Measurements from ENCODE around the gene MRPL48. TPM values are rescaled to one million over a fixed set of nuclear protein-coding genes. Genes with fewer than 3 reads are reported as not detected.
"Not testable (repeated sequence)": the region's sequence is repeated elsewhere in the genome, so short reads cannot be mapped to it uniquely, and the experiment has no call there.

Gene MRPL48
- 39.6 TPM for polyA plus RNA-seq (2013, experiment 1 of 2)
- polyA plus RNA-seq (2013, experiment 2 of 2): 40.6 TPM

DNA sequence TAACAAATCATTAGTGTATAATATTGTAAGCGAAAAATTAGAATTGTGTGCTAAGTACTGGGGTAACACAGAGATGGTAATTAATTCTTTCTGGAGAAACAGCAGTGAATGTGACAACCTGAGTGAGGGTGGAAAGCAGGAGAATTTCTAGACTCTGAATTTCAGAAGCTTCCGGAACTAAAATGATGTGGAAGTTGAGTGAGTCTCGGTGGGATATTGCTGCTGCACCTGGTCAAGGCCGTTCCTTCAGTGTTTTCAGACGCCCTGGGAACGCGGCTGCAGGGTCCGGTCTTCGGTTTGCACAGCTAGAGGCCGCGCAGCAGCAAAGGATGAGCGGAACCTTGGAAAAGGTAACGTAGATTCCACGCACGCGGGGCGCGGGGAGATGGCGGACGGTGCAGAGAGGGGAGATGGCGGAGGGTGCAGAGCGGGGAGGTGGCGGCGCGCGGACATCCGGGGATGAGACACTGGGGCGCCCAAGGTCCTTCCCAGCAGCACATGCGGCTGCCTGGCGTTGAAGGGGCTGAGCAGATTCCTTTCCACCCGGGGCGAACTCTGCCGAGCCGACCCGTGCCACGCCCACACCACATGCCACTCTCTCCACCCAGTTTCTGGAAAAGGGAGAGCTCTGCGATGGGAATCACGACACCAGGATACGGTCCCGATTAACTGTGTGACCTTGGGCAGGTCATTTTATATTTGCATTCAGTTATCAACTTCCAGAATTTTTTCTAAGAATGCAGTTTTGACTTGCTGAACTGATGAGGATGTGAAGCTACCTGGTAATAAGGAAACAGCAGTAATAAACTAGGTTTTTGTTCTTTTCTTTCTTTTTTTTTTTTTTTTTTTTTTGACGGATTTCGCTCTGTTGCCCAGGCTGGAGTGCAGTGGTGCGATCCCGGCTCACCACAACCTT is at the start of gene MRPL48:
Gene MRPL48 (plus strand): TSS at position 232 of the 916 bp plus-strand sequence. CDS start 98 bp downstream, at position 330.
- peak within 1 kb of the TSS; percentile 98 for H3K9ac ChIP-seq (ENCODE audit: low read depth, low read length)
- no peaks in the 10 kb centered on the region for H3K27me3 ChIP-seq (ENCODE audit: insufficient read depth, low read length)
- H3K4me3 ChIP-seq (ENCODE audit: low read length): peak within 1 kb of the TSS; percentile 83
- WGBS: 8% methylated on average over 44 of the region's 44 CpGs
- H3K36me3 ChIP-seq (ENCODE audit: insufficient read depth, low read length): no peaks in the 10 kb centered on the region
- H3K27ac ChIP-seq (ENCODE audit: low read depth, low read length): peak within 1 kb of the TSS; percentile 97
- peaks cover 11% of the 10 kb centered on the region for H3K4me1 ChIP-seq (ENCODE audit: insufficient read depth, low read length)
- H3K9me3 ChIP-seq (ENCODE audit: insufficient read depth, low read depth, low read length): no peaks in the 10 kb centered on the region

- Histone ChIP-seq H3K4me3 (ENCODE audit: low read length) (no peak overlapping the region), H3K9ac (ENCODE audit: low read depth, low read length) (no peak overlapping the region), H3K36me3 (ENCODE audit: insufficient read depth, low read length) (no peaks in the 10 kb centered on the region), H3K27ac (ENCODE audit: low read depth, low read length) (no peak overlapping the region), H3K27me3 (ENCODE audit: insufficient read depth, low read length) (no peaks in the 10 kb centered on the region), H3K9me3 (ENCODE audit: insufficient read depth, low read depth, low read length) (no peaks in the 10 kb centered on the region), H3K4me1 (ENCODE audit: insufficient read depth, low read length) (no peaks in the 10 kb centered on the region; the same call in 1 of the 2 replicates)
- 92% methylated on average over 7 of the region's 7 CpGs for WGBS
Observed at GRCh38 chr11:73743045-73743444, 44.6 kb upstream of the MRPL48 start.

DNA sequence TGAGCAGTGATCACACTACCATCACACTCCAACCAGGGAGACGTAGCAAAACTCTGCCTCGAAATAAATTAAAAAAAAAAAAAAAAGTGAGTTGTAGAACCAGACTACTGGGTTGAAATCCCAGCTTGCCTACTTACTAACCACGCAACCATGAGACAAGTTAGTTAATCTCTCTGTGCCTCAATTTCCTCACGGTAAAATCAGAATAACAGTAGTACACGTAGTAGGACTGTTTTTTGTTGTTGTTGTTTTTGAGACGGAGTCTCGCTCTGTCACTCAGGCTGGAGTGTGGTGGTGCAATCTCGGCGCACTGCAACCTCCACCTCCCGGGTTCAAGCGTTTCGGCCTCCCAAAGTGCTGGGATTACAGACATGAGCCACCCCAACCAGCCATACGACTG is 41.0 kb upstream of the MRPL48 start:
- no peaks in the 10 kb centered on the region for H3K36me3 ChIP-seq (ENCODE audit: insufficient read depth, low read length)
- H3K4me3 ChIP-seq (ENCODE audit: low read length): no peak overlapping the region
- 95% methylated on average over 11 of the region's 13 CpGs for WGBS
- no peaks in the 10 kb centered on the region for H3K9me3 ChIP-seq (ENCODE audit: insufficient read depth, low read depth, low read length)
- no peak overlapping the region for H3K27ac ChIP-seq (ENCODE audit: low read depth, low read length)
- H3K4me1 ChIP-seq (ENCODE audit: insufficient read depth, low read length): no peaks in the 10 kb centered on the region
- H3K27me3 ChIP-seq (ENCODE audit: insufficient read depth, low read length): no peaks in the 10 kb centered on the region
- H3K9ac ChIP-seq (ENCODE audit: low read depth, low read length): no peak overlapping the region

GRCh38 chr11:73747762-73748161 is 39.9 kb upstream of the MRPL48 start:
- H3K27ac ChIP-seq (ENCODE audit: low read depth, low read length): no peak overlapping the region
- H3K27me3 ChIP-seq (ENCODE audit: insufficient read depth, low read length): no peaks in the 10 kb centered on the region
- 100% methylated on average over 2 of the region's 3 CpGs for WGBS
- H3K36me3 ChIP-seq (ENCODE audit: insufficient read depth, low read length): no peaks in the 10 kb centered on the region
- no peak overlapping the region for H3K9ac ChIP-seq (ENCODE audit: low read depth, low read length)
- H3K4me3 ChIP-seq (ENCODE audit: low read length): no peak overlapping the region
- H3K9me3 ChIP-seq (ENCODE audit: insufficient read depth, low read depth, low read length): no peaks in the 10 kb centered on the region
- no peaks in the 10 kb centered on the region for H3K4me1 ChIP-seq (ENCODE audit: insufficient read depth, low read length)

- no peaks in the 10 kb centered on the region for H3K27me3 ChIP-seq (ENCODE audit: insufficient read depth, low read length)
- H3K9ac ChIP-seq (ENCODE audit: low read depth, low read length): no peak overlapping the region
- 95% methylated on average over 4 of the region's 5 CpGs for WGBS
- H3K4me3 ChIP-seq (ENCODE audit: low read length): no peak overlapping the region
- no peak overlapping the region for H3K27ac ChIP-seq (ENCODE audit: low read depth, low read length)
- no peaks in the 10 kb centered on the region for H3K4me1 ChIP-seq (ENCODE audit: insufficient read depth, low read length)
- no peaks in the 10 kb centered on the region for H3K9me3 ChIP-seq (ENCODE audit: insufficient read depth, low read depth, low read length)
- no peaks in the 10 kb centered on the region for H3K36me3 ChIP-seq (ENCODE audit: insufficient read depth, low read length)
Observed at GRCh38 chr11:73748300-73748699, 39.4 kb upstream of the MRPL48 start.

GRCh38 chr11:73749118-73749517 is 38.6 kb upstream of the MRPL48 start:
- Histone ChIP-seq H3K9ac (ENCODE audit: low read depth, low read length) (no peak overlapping the region), H3K36me3 (ENCODE audit: insufficient read depth, low read length) (no peaks in the 10 kb centered on the region), H3K4me3 (ENCODE audit: low read length) (no peak overlapping the region), H3K27ac (ENCODE audit: low read depth, low read length) (no peak overlapping the region), H3K9me3 (ENCODE audit: insufficient read depth, low read depth, low read length) (no peaks in the 10 kb centered on the region), H3K4me1 (ENCODE audit: insufficient read depth, low read length) (no peaks in the 10 kb centered on the region), H3K27me3 (ENCODE audit: insufficient read depth, low read length) (no peaks in the 10 kb centered on the region)
- 94% methylated on average over 6 of the region's 7 CpGs for WGBS

DNA sequence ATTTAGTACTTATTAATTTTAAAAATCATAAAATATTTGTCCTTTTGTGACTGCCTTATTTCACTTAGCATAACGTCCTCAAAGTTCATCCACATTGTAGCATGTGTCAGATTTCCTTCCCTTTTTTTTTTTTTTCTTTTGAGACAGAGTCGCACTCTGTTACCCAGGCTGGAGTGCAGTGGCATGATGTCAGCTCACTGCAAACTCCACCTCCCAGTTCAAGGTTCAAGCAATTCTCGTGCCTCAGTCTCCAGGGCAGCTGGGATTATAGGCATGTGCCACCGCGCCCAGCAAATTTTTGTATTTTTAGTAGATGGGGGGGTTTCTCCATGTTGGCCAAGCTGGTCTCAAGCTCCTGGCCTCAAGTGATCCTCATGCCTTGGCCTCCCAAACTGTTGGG is 37.4 kb upstream of the MRPL48 start:
- Histone ChIP-seq H3K9ac (ENCODE audit: low read depth, low read length) (no peak overlapping the region), H3K36me3 (ENCODE audit: insufficient read depth, low read length) (no peaks in the 10 kb centered on the region), H3K9me3 (ENCODE audit: insufficient read depth, low read depth, low read length) (no peaks in the 10 kb centered on the region), H3K27ac (ENCODE audit: low read depth, low read length) (no peak overlapping the region), H3K4me1 (ENCODE audit: insufficient read depth, low read length) (no peaks in the 10 kb centered on the region), H3K27me3 (ENCODE audit: insufficient read depth, low read length) (no peaks in the 10 kb centered on the region), H3K4me3 (ENCODE audit: low read length) (no peak overlapping the region)
- 90% methylated on average over 5 of the region's 5 CpGs for WGBS

GRCh38 chr11:73750862-73751261 is 36.8 kb upstream of the MRPL48 start:
- H3K4me1 ChIP-seq (ENCODE audit: insufficient read depth, low read length); H3K4me3 ChIP-seq (ENCODE audit: low read length); H3K9ac ChIP-seq (ENCODE audit: low read depth, low read length); H3K27ac ChIP-seq (ENCODE audit: low read depth, low read length); H3K9me3 ChIP-seq (ENCODE audit: insufficient read depth, low read depth, low read length); H3K27me3 ChIP-seq (ENCODE audit: insufficient read depth, low read length); H3K36me3 ChIP-seq (ENCODE audit: insufficient read depth, low read length): not testable (repeated sequence)
- 95% methylated on average over 4 of the region's 4 CpGs for WGBS

GRCh38 chr11:73752216-73752867 is 35.3 kb upstream of the MRPL48 start:
- no peak overlapping the region for H3K4me3 ChIP-seq (ENCODE audit: low read length)
- no peaks in the 10 kb centered on the region for H3K9me3 ChIP-seq (ENCODE audit: insufficient read depth, low read depth, low read length)
- no peaks in the 10 kb centered on the region for H3K27me3 ChIP-seq (ENCODE audit: insufficient read depth, low read length)
- no peak overlapping the region for H3K27ac ChIP-seq (ENCODE audit: low read depth, low read length)
- no peaks in the 10 kb centered on the region for H3K36me3 ChIP-seq (ENCODE audit: insufficient read depth, low read length)
- H3K9ac ChIP-seq (ENCODE audit: low read depth, low read length): no peak overlapping the region
- 0 out of 2 replicates have a peak, but pooled peaks cover under 1% of the 10 kb centered on the region for H3K4me1 ChIP-seq (ENCODE audit: insufficient read depth, low read length)
- 94% methylated on average over 14 of the region's 14 CpGs for WGBS

GRCh38 chr11:73752903-73753302 is 34.8 kb upstream of the MRPL48 start:
- no peak overlapping the region for H3K4me3 ChIP-seq (ENCODE audit: low read length)
- WGBS: 97% methylated on average over 7 of the region's 7 CpGs
- no peak overlapping the region for H3K27ac ChIP-seq (ENCODE audit: low read depth, low read length)
- no peaks in the 10 kb centered on the region for H3K9me3 ChIP-seq (ENCODE audit: insufficient read depth, low read depth, low read length)
- no peaks in the 10 kb centered on the region for H3K36me3 ChIP-seq (ENCODE audit: insufficient read depth, low read length)
- peaks cover 7% of the 10 kb centered on the region; the same call in 1 of the 2 replicates for H3K4me1 ChIP-seq (ENCODE audit: insufficient read depth, low read length)
- no peak overlapping the region for H3K9ac ChIP-seq (ENCODE audit: low read depth, low read length)
- H3K27me3 ChIP-seq (ENCODE audit: insufficient read depth, low read length): no peaks in the 10 kb centered on the region

DNA sequence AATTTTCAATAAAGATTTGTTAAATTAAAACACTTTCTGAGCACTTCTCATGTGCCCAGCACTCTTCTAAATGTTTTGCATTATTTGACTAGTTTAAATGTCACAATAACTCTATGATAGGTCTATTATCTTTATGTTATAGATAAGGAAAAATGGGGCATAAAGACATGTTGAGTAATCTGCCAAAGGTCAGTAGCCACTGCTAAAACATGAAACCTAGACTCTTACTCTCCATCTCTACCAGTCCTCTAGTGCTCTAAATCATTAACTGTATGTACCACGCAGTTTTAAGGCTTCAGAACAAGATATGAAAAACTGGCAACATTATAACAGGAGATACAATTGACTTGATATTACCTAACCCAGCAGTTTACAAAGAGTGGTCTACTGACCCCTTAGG is 33.7 kb upstream of the MRPL48 start:
- H3K36me3 ChIP-seq (ENCODE audit: insufficient read depth, low read length): no peaks in the 10 kb centered on the region
- H3K27me3 ChIP-seq (ENCODE audit: insufficient read depth, low read length): no peaks in the 10 kb centered on the region
- peaks cover 17% of the 10 kb centered on the region for H3K4me1 ChIP-seq (ENCODE audit: insufficient read depth, low read length)
- no peak overlapping the region for H3K9ac ChIP-seq (ENCODE audit: low read depth, low read length)
- H3K27ac ChIP-seq (ENCODE audit: low read depth, low read length): no peak overlapping the region
- WGBS: 98% methylated on average over 1 of the region's 1 CpG
- no peak overlapping the region for H3K4me3 ChIP-seq (ENCODE audit: low read length)
- no peaks in the 10 kb centered on the region for H3K9me3 ChIP-seq (ENCODE audit: insufficient read depth, low read depth, low read length)
